ENCODE data around the gene CBL.
A peak's percentile ranks its signal among the peaks of the same experiment; 100 is the strongest.

CBL gene

DNA sequence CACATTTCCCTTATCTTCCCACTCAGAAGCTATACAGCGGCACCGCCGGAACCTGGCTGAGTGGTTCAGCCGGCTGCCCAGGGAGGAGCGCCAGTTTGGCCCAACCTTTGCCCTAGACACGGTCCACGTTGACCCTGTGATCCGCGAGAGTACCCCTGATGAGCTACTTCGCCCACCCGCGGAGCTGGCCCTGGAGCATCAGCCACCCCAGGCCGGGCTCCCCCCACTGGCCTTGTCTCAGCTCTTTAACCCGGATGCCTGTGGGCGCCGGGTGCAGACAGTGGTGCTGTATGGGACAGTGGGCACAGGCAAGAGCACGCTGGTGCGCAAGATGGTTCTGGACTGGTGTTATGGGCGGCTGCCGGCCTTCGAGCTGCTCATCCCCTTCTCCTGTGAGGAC is 32.7 kb upstream of the CBL start:
- H3K4me1 Mint-ChIP-seq: peaks cover 4% of the 10 kb centered on the region
- no peak overlapping the region for H3K4me3 Mint-ChIP-seq
- H3K27me3 Mint-ChIP-seq (ENCODE audit: low read depth): no peaks in the 10 kb centered on the region
- no peaks in the 10 kb centered on the region for H3K36me3 Mint-ChIP-seq (ENCODE audit: low read depth)
- no peaks in the 10 kb centered on the region for H3K9me3 Mint-ChIP-seq
- TF ChIP-seq, protein P1, sequence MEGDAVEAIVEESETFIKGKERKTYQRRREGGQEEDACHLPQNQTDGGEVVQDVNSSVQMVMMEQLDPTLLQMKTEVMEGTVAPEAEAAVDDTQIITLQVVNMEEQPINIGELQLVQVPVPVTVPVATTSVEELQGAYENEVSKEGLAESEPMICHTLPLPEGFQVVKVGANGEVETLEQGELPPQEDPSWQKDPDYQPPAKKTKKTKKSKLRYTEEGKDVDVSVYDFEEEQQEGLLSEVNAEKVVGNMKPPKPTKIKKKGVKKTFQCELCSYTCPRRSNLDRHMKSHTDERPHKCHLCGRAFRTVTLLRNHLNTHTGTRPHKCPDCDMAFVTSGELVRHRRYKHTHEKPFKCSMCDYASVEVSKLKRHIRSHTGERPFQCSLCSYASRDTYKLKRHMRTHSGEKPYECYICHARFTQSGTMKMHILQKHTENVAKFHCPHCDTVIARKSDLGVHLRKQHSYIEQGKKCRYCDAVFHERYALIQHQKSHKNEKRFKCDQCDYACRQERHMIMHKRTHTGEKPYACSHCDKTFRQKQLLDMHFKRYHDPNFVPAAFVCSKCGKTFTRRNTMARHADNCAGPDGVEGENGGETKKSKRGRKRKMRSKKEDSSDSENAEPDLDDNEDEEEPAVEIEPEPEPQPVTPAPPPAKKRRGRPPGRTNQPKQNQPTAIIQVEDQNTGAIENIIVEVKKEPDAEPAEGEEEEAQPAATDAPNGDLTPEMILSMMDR (IDR thresholded peaks at IDR 0.05; ENCODE audit: unreplicated experiment in 3 of 3): no peak
- no peak overlapping the region for H3K27ac Mint-ChIP-seq

DNA sequence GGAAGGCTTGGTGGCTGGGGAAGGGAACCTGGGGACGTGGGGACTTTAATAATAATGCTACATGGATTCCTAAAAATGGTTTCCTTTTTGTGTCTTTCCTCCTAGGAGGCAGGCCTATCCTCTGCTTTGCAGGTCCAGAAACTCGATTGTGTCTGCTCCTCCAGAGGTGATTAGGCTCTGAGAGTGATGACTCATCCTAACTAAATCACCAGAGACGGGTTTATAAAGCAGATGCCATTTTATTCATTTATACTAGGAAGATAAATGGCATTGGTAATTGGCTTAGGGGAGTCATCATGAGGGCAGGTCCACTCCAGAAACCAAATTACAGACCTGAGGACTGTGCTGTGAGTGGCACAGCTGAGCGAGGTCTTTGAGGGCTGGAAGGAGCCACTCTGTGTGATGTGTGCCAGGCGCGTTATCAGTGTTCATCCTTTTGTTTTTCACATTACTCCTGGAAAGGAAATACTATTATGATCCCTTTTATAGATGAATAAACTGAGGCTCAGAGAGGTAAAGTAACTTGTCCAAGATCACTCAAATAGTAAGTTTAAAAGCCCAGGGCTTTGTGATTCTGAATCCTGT is 30.6 kb upstream of the CBL start:
- Mint-ChIP-seq H3K4me1 (peaks cover 5% of the 10 kb centered on the region), H3K36me3 (ENCODE audit: low read depth) (no peaks in the 10 kb centered on the region), H3K4me3 (no peak overlapping the region), H3K27me3 (ENCODE audit: low read depth) (no peaks in the 10 kb centered on the region), H3K9me3 (no peaks in the 10 kb centered on the region), H3K27ac (peak overlapping the region in 1 of 3 experiments; percentile 61)
- TF ChIP-seq, protein P1 (IDR thresholded peaks at IDR 0.05; ENCODE audit: unreplicated experiment in 3 of 3): no peak

DNA sequence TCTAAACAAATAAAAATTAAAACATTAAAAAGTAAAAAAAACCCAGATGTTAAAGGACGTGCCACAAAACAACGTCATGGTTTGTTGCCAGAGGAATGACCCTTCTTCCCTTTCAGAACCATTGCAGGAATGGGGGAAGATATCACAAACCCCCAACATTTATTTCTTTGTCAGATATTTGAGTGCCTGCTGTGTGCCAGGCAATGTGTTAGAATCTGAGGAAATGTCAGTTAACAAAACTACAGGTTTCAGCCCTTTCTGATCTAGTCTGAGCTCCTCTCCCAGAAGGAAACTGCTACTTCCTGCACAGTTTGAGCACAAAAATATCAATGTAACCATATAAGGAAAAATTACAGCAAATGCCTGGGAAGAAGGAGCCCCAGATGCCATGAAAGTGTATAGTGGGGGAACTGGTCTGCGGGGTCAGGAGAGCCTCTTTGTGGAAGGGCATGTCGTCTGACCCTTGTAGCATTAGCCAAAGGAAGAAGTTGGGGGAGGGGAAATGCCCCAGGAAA is 27.9 kb upstream of the CBL start:
- TF ChIP-seq, protein P1 (IDR thresholded peaks at IDR 0.05; ENCODE audit: unreplicated experiment in 3 of 3): no peak
- H3K4me1 Mint-ChIP-seq: peaks cover 5% of the 10 kb centered on the region
- no peaks in the 10 kb centered on the region for H3K36me3 Mint-ChIP-seq (ENCODE audit: low read depth)
- no peaks in the 10 kb centered on the region for H3K9me3 Mint-ChIP-seq
- no peak overlapping the region for H3K4me3 Mint-ChIP-seq
- H3K27ac Mint-ChIP-seq: peak overlapping the region; percentile 66 to 90 (median 80)
- H3K27me3 Mint-ChIP-seq (ENCODE audit: low read depth): no peaks in the 10 kb centered on the region

DNA sequence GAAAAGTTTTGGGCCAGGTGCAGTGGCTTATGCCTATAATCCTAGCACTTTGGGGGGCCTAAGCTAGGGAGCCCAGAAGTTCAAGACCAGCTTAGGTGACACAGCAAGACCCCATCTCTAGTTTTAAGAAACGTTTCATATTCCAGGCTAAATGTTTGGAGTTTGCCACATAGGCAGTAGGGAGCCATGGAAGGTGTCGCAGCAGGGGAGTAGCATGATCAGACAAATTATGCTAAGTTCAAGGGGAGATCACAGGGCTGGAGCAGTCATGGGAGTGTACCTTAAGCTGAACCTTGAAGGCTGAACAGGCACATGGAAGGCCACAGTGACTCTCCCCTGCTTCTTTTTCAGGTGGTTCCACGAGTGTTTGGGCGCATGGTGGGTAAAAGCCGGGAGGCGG is 26.8 kb upstream of the CBL start:
- TF ChIP-seq, protein P1 (IDR thresholded peaks at IDR 0.05; ENCODE audit: unreplicated experiment in 3 of 3): no peak
- H3K4me1 Mint-ChIP-seq: peaks cover 5% of the 10 kb centered on the region
- H3K36me3 Mint-ChIP-seq (ENCODE audit: low read depth): no peaks in the 10 kb centered on the region
- H3K27me3 Mint-ChIP-seq (ENCODE audit: low read depth): no peaks in the 10 kb centered on the region
- H3K9me3 Mint-ChIP-seq: no peaks in the 10 kb centered on the region
- no peak overlapping the region for H3K4me3 Mint-ChIP-seq
- no peak overlapping the region for H3K27ac Mint-ChIP-seq

DNA sequence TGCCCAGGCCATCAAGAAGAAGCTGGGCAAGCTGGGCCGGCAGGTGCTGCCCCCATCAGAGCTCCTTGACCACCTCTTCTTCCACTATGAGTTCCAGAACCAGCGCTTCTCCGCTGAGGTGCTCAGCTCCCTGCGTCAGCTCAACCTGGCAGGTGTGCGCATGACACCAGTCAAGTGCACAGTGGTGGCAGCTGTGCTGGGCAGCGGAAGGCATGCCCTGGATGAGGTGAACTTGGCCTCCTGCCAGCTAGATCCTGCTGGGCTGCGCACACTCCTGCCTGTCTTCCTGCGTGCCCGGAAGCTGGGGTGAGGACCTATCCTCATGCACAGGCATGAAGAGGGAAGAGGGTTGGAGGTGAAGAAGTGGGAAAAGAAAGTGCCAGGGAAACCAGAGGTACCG is 26.2 kb upstream of the CBL start:
- peaks cover 5% of the 10 kb centered on the region for H3K4me1 Mint-ChIP-seq

More for the DNA sequence above, 26.2 kb upstream of the CBL start:
- Mint-ChIP-seq H3K27ac (no peak overlapping the region), H3K27me3 (ENCODE audit: low read depth) (no peaks in the 10 kb centered on the region), H3K4me3 (no peak overlapping the region), H3K9me3 (no peaks in the 10 kb centered on the region), H3K36me3 (ENCODE audit: low read depth) (no peaks in the 10 kb centered on the region)
- TF ChIP-seq, protein P1 (IDR thresholded peaks at IDR 0.05; ENCODE audit: unreplicated experiment in 3 of 3): no peak
